Measurements from ENCODE around the gene PER1.

DNA sequence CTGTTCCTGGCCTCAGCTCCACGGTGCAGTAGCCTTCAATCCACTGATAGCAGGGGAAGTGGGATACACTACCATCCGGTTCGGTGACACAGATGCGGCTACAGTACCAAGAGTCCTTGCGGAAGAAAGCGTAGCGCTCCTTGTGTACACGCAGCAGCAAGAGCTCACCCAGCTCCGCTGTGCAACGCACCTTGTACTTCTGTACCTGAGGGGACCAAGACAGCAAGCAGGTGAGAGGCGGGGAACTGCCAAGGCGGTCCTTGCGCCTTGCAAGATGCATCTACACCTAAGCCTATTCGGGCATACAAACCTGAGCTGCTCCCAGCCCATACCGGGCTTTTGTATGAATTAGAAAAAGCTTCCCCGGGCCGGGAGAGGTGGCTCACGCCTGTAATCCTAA lies 35.4 kb downstream of the PER1 start:
- no peak for TF ChIP-seq TAF1 (IDR thresholded peaks at IDR 0.05; ENCODE audit: borderline replicate concordance, low read depth, low read length)
- TF ChIP-seq SRF (IDR thresholded peaks at IDR 0.05; ENCODE audit: low read depth in 2 of 2, low read length in 2 of 2), result no peak
- no peak for TF ChIP-seq CHD2 (IDR thresholded peaks at IDR 0.05; ENCODE audit: borderline replicate concordance, low read depth, low read length)
- no peak for TF ChIP-seq TBL1XR1 (IDR thresholded peaks at IDR 0.05; ENCODE audit: low read depth, low read length)
